HEK293 (cell line): Measurements from ENCODE around the gene TLL2.

ENCODE experiments used
- CTCF ChIA-PET: fragments of 350-600 bp; formaldehyde crosslinking; extraction: SDS; loops from one replicate; lab custom pipeline; 2021; ENCODE audit warnings: antibody characterized with exemption; lab: Yijun Ruan, JAX
- POLR2A ChIA-PET: fragments of 300-600 bp; formaldehyde crosslinking; extraction: SDS; loops from one replicate; lab custom pipeline; 2020; ENCODE audit warnings: antibody characterized with exemption, inconsistent platforms; lab: Yijun Ruan, JAX
- H3K27ac ChIP-seq: fragments of 200-500 bp; sonication (Bioruptor generic); 2 replicates; pipeline ENCODE4 v1.5.1; 2014; ENCODE audit warnings: low read depth, low read length, control low read depth, inconsistent platforms; ENCODE audit errors: extremely low read depth
- H3K36me3 ChIP-seq, 2 experiments: fragments of 200-500 bp in 1 of 2; sonication (Bioruptor generic) in 1 of 2; 1 replicate in 1 of 2; 2 replicates in 1 of 2; pipeline ENCODE4 v1.5.1; 2014 to 2017; ENCODE audit warnings: inconsistent platforms in 2 of 2, low read length in 2 of 2; ENCODE audit not compliant: control insufficient read depth in 2 of 2, insufficient read depth in 1 of 2
- H3K4me1 ChIP-seq: fragments of 200-500 bp; sonication (Bioruptor generic); 2 replicates; pipeline ENCODE4 v1.5.1; 2014; ENCODE audit warnings: mild to moderate bottlenecking, low read length, inconsistent platforms; ENCODE audit not compliant: control insufficient read depth, insufficient read depth
- H3K4me3 ChIP-seq: 2 replicates; pipeline ENCODE4 v1.5.1; 2011; ENCODE audit warnings: low read depth, mild to moderate bottlenecking, control low read depth, low read length, moderate library complexity
- H3K9me3 ChIP-seq: fragments of 200-500 bp; sonication (Bioruptor generic); 2 replicates; pipeline ENCODE4 v1.5.1; 2014; ENCODE audit warnings: low read depth, low read length, inconsistent platforms; ENCODE audit not compliant: control insufficient read depth, insufficient read depth
- IKZF3 ChIP-seq: fragments of 450-650 bp; IDR thresholded peaks from 2 replicates; pipeline ENCODE4 v1.5.0; 2018; ENCODE audit warnings: missing biosample characterization, mild to moderate bottlenecking, missing genetic modification characterization, moderate library complexity
- KLF9 ChIP-seq: fragments of 450-650 bp; formaldehyde crosslinking; IDR thresholded peaks from 2 replicates; pipeline ENCODE4 v1.5.1; 2016; ENCODE audit warnings: missing biosample characterization, missing genetic modification characterization, low read depth
- TRIM28 ChIP-seq: IDR thresholded peaks from 2 replicates; pipeline ENCODE4 v1.6.1; 2011; ENCODE audit warnings: low read length, control low read depth, borderline replicate concordance
- YY2 ChIP-seq: fragments of 450-650 bp; formaldehyde crosslinking; IDR thresholded peaks from 2 replicates; pipeline ENCODE4 v1.5.1; 2016; ENCODE audit warnings: missing biosample characterization, missing genetic modification characterization
- ZBTB48 ChIP-seq: fragments of 450-650 bp; formaldehyde crosslinking; IDR thresholded peaks from 2 replicates; pipeline ENCODE4 v1.5.1; 2016; ENCODE audit warnings: missing biosample characterization, missing genetic modification characterization
- ZFP37 ChIP-seq: fragments of 450-650 bp; formaldehyde crosslinking; IDR thresholded peaks from 2 replicates; pipeline ENCODE4 v1.5.1; 2016; ENCODE audit warnings: missing biosample characterization, missing genetic modification characterization
- ZNF19 ChIP-seq: fragments of 450-650 bp; formaldehyde crosslinking; IDR thresholded peaks from 2 replicates; pipeline ENCODE4; 2016; ENCODE audit warnings: missing biosample characterization, missing genetic modification characterization, low read depth
- ZNF433 ChIP-seq: fragments of 450-650 bp; formaldehyde crosslinking; IDR thresholded peaks from 2 replicates; pipeline ENCODE4 v1.5.1; 2016; ENCODE audit warnings: missing biosample characterization, missing genetic modification characterization, low read depth
- ZNF654 ChIP-seq: fragments of 450-650 bp; formaldehyde crosslinking; IDR thresholded peaks from 2 replicates; pipeline ENCODE4 v1.5.1; 2016; ENCODE audit warnings: low read depth, missing biosample characterization, missing genetic modification characterization
- TF ChIP-seq, protein P1 (sequence below): fragments of 450-650 bp; formaldehyde crosslinking; IDR thresholded peaks from 2 replicates; pipeline ENCODE4 v1.5.1; 2016; ENCODE audit warnings: missing biosample characterization, missing genetic modification characterization, borderline replicate concordance
- TF ChIP-seq, protein P2 (sequence below): fragments of 450-650 bp; formaldehyde crosslinking; IDR thresholded peaks from 2 replicates; pipeline ENCODE4 v1.5.1; 2017; ENCODE audit warnings: missing biosample characterization, missing genetic modification characterization
- TF ChIP-seq, protein P3 (sequence below): fragments of 450-650 bp; formaldehyde crosslinking; IDR thresholded peaks from 2 replicates; pipeline ENCODE4 v1.5.1; 2016; ENCODE audit warnings: missing biosample characterization, missing genetic modification characterization
- TF ChIP-seq, protein P4 (sequence below): fragments of 450-650 bp; formaldehyde crosslinking; IDR thresholded peaks from 2 replicates; pipeline ENCODE4 v1.5.1; 2017; ENCODE audit warnings: missing biosample characterization, missing genetic modification characterization

TLL2 gene

DNA sequence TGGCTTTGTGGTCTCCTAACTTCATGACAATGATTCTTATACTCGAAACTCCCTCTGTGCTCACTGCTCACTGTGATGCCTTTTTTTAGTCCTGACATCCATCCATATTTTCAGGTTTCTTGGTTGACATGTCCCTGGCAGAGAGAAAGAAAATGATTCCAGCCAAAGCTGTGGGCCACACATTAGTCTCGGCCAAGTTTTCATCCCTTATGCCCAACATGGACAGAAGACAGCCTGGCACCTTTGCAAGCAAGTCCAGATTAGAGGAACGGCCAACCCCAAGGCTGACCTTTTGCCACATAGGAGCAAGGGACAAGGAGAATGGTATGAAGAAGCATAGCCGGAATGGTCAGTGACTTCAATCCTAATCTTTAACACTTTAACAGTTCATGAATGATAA, 146.3 kb downstream of the TLL2 start (continued):
- TF ChIP-seq, protein P1, sequence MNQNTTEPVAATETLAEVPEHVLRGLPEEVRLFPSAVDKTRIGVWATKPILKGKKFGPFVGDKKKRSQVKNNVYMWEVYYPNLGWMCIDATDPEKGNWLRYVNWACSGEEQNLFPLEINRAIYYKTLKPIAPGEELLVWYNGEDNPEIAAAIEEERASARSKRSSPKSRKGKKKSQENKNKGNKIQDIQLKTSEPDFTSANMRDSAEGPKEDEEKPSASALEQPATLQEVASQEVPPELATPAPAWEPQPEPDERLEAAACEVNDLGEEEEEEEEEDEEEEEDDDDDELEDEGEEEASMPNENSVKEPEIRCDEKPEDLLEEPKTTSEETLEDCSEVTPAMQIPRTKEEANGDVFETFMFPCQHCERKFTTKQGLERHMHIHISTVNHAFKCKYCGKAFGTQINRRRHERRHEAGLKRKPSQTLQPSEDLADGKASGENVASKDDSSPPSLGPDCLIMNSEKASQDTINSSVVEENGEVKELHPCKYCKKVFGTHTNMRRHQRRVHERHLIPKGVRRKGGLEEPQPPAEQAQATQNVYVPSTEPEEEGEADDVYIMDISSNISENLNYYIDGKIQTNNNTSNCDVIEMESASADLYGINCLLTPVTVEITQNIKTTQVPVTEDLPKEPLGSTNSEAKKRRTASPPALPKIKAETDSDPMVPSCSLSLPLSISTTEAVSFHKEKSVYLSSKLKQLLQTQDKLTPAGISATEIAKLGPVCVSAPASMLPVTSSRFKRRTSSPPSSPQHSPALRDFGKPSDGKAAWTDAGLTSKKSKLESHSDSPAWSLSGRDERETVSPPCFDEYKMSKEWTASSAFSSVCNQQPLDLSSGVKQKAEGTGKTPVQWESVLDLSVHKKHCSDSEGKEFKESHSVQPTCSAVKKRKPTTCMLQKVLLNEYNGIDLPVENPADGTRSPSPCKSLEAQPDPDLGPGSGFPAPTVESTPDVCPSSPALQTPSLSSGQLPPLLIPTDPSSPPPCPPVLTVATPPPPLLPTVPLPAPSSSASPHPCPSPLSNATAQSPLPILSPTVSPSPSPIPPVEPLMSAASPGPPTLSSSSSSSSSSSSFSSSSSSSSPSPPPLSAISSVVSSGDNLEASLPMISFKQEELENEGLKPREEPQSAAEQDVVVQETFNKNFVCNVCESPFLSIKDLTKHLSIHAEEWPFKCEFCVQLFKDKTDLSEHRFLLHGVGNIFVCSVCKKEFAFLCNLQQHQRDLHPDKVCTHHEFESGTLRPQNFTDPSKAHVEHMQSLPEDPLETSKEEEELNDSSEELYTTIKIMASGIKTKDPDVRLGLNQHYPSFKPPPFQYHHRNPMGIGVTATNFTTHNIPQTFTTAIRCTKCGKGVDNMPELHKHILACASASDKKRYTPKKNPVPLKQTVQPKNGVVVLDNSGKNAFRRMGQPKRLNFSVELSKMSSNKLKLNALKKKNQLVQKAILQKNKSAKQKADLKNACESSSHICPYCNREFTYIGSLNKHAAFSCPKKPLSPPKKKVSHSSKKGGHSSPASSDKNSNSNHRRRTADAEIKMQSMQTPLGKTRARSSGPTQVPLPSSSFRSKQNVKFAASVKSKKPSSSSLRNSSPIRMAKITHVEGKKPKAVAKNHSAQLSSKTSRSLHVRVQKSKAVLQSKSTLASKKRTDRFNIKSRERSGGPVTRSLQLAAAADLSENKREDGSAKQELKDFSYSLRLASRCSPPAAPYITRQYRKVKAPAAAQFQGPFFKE (tag by site-specific recombination) = no peak
- TF ChIP-seq, protein P2, sequence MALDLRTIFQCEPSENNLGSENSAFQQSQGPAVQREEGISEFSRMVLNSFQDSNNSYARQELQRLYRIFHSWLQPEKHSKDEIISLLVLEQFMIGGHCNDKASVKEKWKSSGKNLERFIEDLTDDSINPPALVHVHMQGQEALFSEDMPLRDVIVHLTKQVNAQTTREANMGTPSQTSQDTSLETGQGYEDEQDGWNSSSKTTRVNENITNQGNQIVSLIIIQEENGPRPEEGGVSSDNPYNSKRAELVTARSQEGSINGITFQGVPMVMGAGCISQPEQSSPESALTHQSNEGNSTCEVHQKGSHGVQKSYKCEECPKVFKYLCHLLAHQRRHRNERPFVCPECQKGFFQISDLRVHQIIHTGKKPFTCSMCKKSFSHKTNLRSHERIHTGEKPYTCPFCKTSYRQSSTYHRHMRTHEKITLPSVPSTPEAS (tag by site-specific recombination) = no peak
- TF ChIP-seq, protein P3, sequence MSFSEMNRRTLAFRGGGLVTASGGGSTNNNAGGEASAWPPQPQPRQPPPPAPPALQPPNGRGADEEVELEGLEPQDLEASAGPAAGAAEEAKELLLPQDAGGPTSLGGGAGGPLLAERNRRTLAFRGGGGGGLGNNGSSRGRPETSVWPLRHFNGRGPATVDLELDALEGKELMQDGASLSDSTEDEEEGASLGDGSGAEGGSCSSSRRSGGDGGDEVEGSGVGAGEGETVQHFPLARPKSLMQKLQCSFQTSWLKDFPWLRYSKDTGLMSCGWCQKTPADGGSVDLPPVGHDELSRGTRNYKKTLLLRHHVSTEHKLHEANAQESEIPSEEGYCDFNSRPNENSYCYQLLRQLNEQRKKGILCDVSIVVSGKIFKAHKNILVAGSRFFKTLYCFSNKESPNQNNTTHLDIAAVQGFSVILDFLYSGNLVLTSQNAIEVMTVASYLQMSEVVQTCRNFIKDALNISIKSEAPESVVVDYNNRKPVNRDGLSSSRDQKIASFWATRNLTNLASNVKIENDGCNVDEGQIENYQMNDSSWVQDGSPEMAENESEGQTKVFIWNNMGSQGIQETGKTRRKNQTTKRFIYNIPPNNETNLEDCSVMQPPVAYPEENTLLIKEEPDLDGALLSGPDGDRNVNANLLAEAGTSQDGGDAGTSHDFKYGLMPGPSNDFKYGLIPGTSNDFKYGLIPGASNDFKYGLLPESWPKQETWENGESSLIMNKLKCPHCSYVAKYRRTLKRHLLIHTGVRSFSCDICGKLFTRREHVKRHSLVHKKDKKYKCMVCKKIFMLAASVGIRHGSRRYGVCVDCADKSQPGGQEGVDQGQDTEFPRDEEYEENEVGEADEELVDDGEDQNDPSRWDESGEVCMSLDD (tag by site-specific recombination) = no peak
- TF ChIP-seq KLF9 (tag by site-specific recombination) = no peak
- no peak for TF ChIP-seq ZNF19 (tag by site-specific recombination)
- TF ChIP-seq TRIM28 = no peak
- TF ChIP-seq YY2 (tag by site-specific recombination) = no peak
- no peak for TF ChIP-seq ZFP37 (tag by site-specific recombination)

DNA sequence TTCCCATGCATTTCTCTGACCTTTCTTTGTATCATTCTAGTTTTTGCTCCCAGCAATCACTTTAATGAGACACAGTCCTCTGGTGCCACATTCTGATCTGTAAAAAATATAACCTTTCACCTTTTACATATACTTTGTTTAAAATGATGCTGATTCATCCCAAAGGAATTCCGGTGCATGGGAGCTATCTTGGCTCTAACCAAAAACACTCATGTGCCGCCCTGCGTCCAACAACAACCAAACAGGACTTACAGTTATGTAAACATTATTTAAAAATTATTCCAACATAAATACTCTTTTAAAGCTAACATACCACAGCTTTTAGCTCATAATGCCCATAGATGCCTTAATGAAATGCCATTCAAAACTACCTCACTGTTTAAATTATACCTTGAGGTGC, 147.2 kb downstream of the TLL2 start:
- Histone ChIP-seq H3K36me3 (no peaks in the 10 kb centered on the region), H3K9me3 (no peaks in the 10 kb centered on the region), H3K27ac (no peak overlapping the region), H3K4me3 (no peak overlapping the region), H3K4me1 (no peaks in the 10 kb centered on the region)
- CTCF ChIA-PET = interaction anchor here (0.6 to 3.3 kb wide), 9 partner anchors 9 to 583 kb away, joined by 3 to 20 read pairs (median 4); no protein-coding TSS in a partner anchor
- POLR2A ChIA-PET = no interaction called here
- TF ChIP-seq ZBTB48 (tag by site-specific recombination) = no peak
- TF ChIP-seq, protein P4, sequence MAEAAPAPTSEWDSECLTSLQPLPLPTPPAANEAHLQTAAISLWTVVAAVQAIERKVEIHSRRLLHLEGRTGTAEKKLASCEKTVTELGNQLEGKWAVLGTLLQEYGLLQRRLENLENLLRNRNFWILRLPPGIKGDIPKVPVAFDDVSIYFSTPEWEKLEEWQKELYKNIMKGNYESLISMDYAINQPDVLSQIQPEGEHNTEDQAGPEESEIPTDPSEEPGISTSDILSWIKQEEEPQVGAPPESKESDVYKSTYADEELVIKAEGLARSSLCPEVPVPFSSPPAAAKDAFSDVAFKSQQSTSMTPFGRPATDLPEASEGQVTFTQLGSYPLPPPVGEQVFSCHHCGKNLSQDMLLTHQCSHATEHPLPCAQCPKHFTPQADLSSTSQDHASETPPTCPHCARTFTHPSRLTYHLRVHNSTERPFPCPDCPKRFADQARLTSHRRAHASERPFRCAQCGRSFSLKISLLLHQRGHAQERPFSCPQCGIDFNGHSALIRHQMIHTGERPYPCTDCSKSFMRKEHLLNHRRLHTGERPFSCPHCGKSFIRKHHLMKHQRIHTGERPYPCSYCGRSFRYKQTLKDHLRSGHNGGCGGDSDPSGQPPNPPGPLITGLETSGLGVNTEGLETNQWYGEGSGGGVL (tag by site-specific recombination) = no peak
- TF ChIP-seq ZNF654 (tag by site-specific recombination) = no peak
- TF ChIP-seq ZNF433 (tag by site-specific recombination) = no peak
- TF ChIP-seq IKZF3 (tag by site-specific recombination) = no peak
- no peak for TF ChIP-seq TRIM28
